SU-DHL-6 (cell line): Measurements from ENCODE around the gene GDF10.

Experiments
- H2AFZ ChIP-seq: fragments of 200-600 bp; sonication (generic); 2 replicates; pipeline ENCODE4 v1.6.1; 2014; ENCODE audit warnings: low read depth, mild to moderate bottlenecking, moderate library complexity, mixed read lengths, antibody characterized with exemption, low read length; ENCODE audit not compliant: severe bottlenecking
- H3F3A ChIP-seq: fragments of 200-600 bp; shearing (Covaris generic); 2 replicates; pipeline ENCODE4 v1.6.0; 2016; ENCODE audit warnings: antibody characterized with exemption, mild to moderate bottlenecking; ENCODE audit not compliant: insufficient read depth
- H3K27ac ChIP-seq: fragments of 200-600 bp; sonication (generic); 2 replicates; pipeline ENCODE4 v1.5.1; 2016; ENCODE audit warnings: low read depth, mild to moderate bottlenecking, low read length, moderate library complexity, mixed read lengths
- H3K27me3 ChIP-seq: fragments of 200-600 bp; sonication (generic), shearing (Covaris generic); 2 replicates; pipeline ENCODE4 v1.6.0; 2014; ENCODE audit warnings: mild to moderate bottlenecking, low read length
- H3K36me3 ChIP-seq: fragments of 200-600 bp; sonication (generic); 2 replicates; pipeline ENCODE4 v1.6.1; 2014; ENCODE audit warnings: mild to moderate bottlenecking, low read length, mixed read lengths
- H3K4me2 ChIP-seq: fragments of 300-600, 200-600 bp; shearing (Covaris generic), sonication (generic); 2 replicates; pipeline ENCODE4 v1.6.0; 2014; ENCODE audit warnings: low read length, low read depth, mild to moderate bottlenecking; ENCODE audit not compliant: poor library complexity, severe bottlenecking
- H3K4me3 ChIP-seq: fragments of 200-600 bp; sonication (generic); 2 replicates; pipeline ENCODE4 v1.5.1; 2014; ENCODE audit warnings: antibody characterized with exemption, low read length, mild to moderate bottlenecking, mixed read lengths; ENCODE audit not compliant: insufficient read depth, poor library complexity, severe bottlenecking
- H3K79me2 ChIP-seq: fragments of 200-600 bp; sonication (generic); 2 replicates; pipeline ENCODE4 v1.6.1; 2014; ENCODE audit warnings: mild to moderate bottlenecking, low read length, moderate library complexity; ENCODE audit not compliant: insufficient read depth
- H3K9ac ChIP-seq: fragments of 200-600 bp; sonication (generic); 2 replicates; pipeline ENCODE4 v1.7.0; 2014; ENCODE audit warnings: mild to moderate bottlenecking, low read length
- H3K9me2 ChIP-seq: fragments of 200-600 bp; sonication (generic); replicated peaks from 2 replicates; pipeline ENCODE4 v1.6.1; 2014; ENCODE audit warnings: low read length; ENCODE audit not compliant: insufficient read depth
- H3K9me3 ChIP-seq: fragments of 200-600 bp; sonication (generic); 2 replicates; pipeline ENCODE4 v1.6.1; 2014; ENCODE audit warnings: low read length, mixed read lengths; ENCODE audit not compliant: insufficient read depth
- H4K20me1 ChIP-seq: fragments of 200-600 bp; sonication (generic); 2 replicates; pipeline ENCODE4 v1.6.1; 2014; ENCODE audit warnings: low read depth, mild to moderate bottlenecking, antibody characterized with exemption, low read length, moderate library complexity, mixed read lengths
- EZH2phosphoT487 ChIP-seq: fragments of 200-600 bp; sonication (generic), shearing (Covaris generic); conservative IDR thresholded peaks from 2 replicates; pipeline ENCODE4 v1.6.1; 2018; ENCODE audit warnings: mild to moderate bottlenecking, antibody characterized with exemption, low read length, moderate library complexity, mixed read lengths
- TF ChIP-seq, protein P1 (sequence below): fragments of 200-600 bp; sonication (generic); IDR thresholded peaks from one replicate; pipeline ENCODE4 v1.5.1; 2017; ENCODE audit warnings: antibody characterized with exemption, mild to moderate bottlenecking, low read length, moderate library complexity; ENCODE audit not compliant: insufficient read depth, poor library complexity, severe bottlenecking

GDF10 gene

DNA sequence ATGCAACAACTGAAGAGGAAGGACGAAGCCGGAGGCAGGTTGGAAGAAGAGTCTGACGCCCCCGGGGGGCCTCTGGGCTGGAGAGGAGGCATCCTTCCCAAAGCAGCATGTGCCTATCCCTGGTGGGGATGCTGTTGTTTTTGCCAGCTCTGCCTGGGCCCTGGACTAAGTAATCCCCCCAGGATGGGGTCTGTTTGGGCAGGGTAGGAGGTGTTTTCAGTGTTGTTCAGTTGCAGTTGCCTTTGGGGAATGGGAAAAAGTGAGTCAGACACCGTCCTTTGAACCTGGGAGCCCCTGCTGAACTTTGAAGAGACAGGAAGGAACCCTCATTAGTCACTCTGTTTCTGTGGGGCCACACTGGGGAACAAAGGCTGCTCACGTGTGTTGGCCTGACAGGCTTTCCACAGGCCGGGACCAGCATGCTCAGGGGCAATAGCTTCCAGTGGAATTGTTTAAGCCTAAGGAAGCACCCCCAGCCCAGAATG lies 35.2 kb upstream of the GDF10 start:
- Histone ChIP-seq H3K27ac (no peak overlapping the region), H3K79me2 (no peaks in the 10 kb centered on the region), H4K20me1 (no peaks in the 10 kb centered on the region), H3F3A (no peaks in the 10 kb centered on the region), H3K4me3 (no peak overlapping the region), H3K36me3 (no peaks in the 10 kb centered on the region), H3K9ac (no peak overlapping the region), H3K9me3 (no peaks in the 10 kb centered on the region), H2AFZ (no peak overlapping the region), H3K9me2 (no peaks in the 10 kb centered on the region), H3K27me3 (no peaks in the 10 kb centered on the region), H3K4me2 (no peak overlapping the region)
- TF ChIP-seq, protein P1, sequence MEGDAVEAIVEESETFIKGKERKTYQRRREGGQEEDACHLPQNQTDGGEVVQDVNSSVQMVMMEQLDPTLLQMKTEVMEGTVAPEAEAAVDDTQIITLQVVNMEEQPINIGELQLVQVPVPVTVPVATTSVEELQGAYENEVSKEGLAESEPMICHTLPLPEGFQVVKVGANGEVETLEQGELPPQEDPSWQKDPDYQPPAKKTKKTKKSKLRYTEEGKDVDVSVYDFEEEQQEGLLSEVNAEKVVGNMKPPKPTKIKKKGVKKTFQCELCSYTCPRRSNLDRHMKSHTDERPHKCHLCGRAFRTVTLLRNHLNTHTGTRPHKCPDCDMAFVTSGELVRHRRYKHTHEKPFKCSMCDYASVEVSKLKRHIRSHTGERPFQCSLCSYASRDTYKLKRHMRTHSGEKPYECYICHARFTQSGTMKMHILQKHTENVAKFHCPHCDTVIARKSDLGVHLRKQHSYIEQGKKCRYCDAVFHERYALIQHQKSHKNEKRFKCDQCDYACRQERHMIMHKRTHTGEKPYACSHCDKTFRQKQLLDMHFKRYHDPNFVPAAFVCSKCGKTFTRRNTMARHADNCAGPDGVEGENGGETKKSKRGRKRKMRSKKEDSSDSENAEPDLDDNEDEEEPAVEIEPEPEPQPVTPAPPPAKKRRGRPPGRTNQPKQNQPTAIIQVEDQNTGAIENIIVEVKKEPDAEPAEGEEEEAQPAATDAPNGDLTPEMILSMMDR = no peak
- TF ChIP-seq EZH2phosphoT487 = no peak

DNA sequence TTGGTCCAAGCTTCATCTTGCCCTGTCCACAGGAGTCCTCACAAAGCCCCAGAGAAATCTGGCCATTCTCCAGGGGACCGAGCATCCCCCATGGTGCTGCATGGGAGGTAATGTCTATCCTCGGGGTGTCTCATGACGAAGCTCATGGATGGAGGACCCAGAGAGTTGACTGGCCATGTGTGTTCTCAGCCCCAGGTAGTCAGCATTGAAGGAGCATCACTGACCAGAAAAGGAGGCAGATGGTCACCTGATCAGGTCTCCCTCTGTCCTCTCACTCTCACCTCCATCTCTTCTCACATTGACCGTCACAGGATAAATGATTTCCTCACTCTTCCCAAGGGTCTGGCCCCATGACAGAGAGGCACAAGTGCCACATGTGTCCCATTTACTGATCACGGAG lies 33.4 kb upstream of the GDF10 start:
- Histone ChIP-seq H4K20me1 (no peaks in the 10 kb centered on the region), H3K9me3 (no peaks in the 10 kb centered on the region), H3F3A (no peaks in the 10 kb centered on the region), H3K27ac (no peak overlapping the region), H3K27me3 (no peaks in the 10 kb centered on the region), H3K4me3 (no peak overlapping the region), H3K9me2 (no peaks in the 10 kb centered on the region), H2AFZ (no peak overlapping the region), H3K4me2 (no peak overlapping the region), H3K36me3 (no peaks in the 10 kb centered on the region), H3K79me2 (no peaks in the 10 kb centered on the region), H3K9ac (no peak overlapping the region)
- TF ChIP-seq, protein P1 = no peak
- TF ChIP-seq EZH2phosphoT487 = no peak

DNA sequence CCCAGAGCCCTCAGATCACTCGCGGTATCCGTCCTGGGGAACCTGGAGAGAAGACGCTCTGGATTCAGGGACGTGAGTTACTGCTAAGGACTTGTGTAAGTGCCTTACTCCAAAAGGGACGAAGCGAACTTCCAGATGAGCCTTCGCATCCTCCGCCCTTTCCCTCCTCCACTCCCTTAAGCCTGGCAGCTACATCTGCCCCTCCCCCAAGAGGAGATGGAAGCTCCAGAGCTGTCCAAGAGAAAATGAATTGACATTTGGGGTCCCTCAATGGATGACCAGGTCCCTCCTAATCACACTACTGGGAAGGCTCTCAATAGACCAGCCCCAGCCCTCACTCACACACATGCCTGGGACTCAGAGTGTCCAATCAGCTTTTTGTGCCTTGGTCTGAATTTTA lies 31.3 kb upstream of the GDF10 start:
- Histone ChIP-seq H4K20me1 (no peaks in the 10 kb centered on the region), H3K4me3 (no peak overlapping the region), H3K9ac (no peak overlapping the region), H3K27me3 (no peaks in the 10 kb centered on the region), H3K9me3 (no peaks in the 10 kb centered on the region), H3K36me3 (no peaks in the 10 kb centered on the region), H3K27ac (no peak overlapping the region), H3K4me2 (no peak overlapping the region), H2AFZ (no peak overlapping the region), H3K9me2 (no peaks in the 10 kb centered on the region), H3F3A (no peaks in the 10 kb centered on the region), H3K79me2 (no peaks in the 10 kb centered on the region)
- TF ChIP-seq EZH2phosphoT487 = no peak
- TF ChIP-seq, protein P1 = no peak
